Effector CD4-positive, alpha-beta T cell (primary cell): ENCODE results near the gene SIL1.
"Not testable (repeated sequence)": the region's sequence is repeated elsewhere in the genome, so short reads cannot be mapped to it uniquely, and the experiment has no call there.

Experiments
- DNase-seq: peaks from one replicate; pipeline ENCODE4 v3.0.0-alpha.2; 2020

Gene SIL1

DNA sequence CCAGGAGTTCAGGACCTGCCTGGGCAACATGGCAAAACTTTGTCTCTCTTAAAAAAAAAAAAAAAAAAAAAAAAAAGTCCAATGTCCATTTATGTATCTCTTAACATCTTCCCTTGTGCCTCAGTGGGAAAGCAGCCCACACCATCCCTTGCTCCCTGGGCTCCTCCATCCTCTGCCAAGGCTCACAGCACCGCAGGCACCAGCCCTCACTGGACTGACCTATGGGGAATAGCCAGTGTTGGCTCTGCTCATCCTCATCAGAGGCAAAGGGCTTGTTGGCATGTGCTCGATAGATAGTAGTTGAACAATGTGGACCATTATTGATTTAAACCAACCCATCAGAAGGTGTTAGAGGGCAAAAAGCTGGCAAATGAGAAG lies 261.2 kb downstream of the SIL1 start:
- no peak for DNase-seq

DNA sequence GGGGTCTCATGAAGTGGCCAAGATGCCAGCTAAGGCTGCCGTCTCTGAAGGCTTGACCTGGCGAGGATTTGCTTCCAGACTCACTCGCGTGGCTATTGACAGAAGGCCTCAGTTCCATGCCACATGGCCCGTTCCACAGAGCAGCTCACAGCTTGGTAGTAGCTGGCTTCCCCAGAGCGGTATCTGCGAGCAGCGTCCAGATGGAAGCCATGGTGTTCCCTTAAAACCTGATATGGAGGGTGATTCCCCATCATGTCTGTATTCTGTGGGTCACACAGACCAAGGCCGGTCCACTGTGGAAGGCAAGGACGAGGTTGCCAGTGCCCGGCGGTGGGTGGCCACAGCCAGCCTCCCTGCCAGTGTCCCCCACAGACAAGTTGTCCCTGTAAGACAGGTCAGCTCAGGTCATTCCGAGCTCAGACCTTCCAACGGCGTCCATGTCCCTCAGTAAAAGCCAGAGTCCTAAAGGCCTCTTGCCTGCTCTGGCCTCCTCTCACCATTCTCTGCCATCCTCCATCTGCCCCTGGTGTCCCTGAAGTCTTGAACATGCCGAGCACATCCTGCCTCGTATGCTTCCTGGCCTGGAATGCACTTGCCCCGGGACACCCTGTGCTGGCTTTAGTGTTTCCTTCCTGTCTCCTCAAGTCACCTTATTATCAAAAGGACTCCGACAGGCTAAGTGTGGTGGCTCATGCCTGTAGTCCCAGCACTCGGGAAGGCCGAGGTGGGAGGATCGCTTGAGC lies 261.8 kb downstream of the SIL1 start:
- DNase-seq, result no peak

DNA sequence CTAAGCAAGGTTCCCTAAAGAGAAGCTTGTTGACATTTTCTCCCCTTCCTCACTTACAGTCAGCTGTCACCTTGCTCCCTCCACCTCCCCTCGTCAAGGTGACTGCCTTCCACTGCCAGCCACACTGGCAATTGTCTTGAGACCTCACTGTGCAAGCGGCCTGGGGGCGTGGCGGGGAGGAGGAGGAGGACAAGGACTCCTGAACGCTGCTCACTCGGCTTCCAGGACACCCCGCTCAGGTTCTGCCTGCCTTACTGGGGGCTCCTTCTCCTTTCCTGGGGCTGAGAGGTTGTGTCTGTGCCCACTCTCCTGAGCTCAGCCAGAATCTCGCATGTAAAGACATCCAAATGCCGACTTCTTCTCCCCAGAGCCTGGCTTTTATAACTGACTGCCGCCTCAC lies 262.7 kb downstream of the SIL1 start:
- DNase-seq, result no peak

DNA sequence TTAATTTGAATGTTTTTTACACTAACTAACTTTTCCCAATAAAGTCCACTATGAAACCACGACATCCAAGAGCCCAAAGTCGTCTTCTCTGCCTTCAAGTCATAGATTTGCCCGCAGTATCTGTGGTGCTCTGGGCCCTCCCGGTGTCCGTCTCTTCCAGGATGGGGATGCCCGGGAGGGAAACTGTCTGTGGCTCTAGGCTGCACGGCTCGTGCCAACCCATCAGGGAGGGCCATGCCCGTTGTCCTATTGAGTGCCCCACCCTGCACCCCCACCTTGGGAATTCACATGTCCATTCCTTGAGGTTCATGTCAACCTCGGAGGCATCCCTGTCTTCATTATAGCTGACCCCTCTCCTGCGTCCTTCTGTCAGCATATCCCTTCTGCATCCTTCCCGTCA lies 263.2 kb downstream of the SIL1 start:
- no peak for DNase-seq

DNA sequence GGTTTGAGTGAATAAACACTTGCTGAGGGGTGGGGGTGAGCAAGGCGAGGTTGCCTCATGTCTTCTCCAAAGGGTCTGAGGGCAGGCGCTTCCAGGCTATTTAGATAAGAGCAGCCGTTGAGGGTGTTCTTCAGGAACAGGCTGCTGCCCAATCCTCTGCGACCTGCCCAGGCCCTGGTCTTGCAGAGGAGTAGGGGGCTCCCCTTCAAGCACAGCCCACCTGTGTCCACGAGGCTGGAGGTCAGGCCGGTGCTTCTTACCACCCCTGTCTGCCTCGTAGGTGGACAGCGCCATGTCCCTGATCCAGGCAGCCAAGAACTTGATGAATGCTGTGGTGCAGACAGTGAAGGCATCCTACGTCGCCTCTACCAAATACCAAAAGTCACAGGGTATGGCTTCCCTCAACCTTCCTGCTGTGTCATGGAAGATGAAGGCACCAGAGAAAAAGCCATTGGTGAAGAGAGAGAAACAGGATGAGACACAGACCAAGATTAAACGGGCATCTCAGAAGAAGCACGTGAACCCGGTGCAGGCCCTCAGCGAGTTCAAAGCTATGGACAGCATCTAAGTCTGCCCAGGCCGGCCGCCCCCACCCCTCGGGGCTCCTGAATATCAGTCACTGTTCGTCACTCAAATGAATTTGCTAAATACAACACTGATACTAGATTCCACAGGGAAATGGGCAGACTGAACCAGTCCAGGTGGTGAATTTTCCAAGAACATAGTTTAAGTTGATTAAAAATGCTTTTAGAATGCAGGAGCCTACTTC lies 264.5 kb downstream of the SIL1 start:
- no peak for DNase-seq

DNA sequence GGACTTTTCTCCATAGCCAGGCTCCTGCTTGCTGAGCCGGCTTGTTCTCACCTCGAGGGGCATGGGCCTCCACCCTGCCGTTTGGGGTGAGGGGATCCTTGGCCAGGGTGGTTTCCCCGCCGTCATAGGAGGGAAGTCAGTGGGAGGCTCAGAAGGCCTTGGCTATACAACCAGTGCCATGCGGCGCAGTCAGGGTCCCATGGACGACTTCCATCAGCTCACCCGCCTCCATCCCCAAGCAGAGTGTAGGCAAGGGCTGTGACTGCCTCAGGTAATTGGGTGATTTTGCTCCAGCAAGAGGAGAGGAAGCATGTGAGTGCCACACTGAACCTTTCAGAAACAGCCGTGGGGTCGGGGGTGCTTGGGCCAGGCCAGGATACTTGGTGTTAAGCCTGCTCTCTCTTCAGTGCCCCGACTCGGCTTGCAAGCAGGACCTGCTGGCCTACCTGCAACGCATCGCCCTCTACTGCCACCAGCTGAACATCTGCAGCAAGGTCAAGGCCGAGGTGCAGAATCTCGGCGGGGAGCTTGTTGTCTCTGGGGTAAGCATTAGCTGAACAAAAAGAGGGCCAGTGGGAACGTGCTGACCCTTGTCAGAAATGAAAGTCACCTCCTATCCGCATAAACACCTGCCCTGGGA lies 265.9 kb downstream of the SIL1 start:
- no peak for DNase-seq

DNA sequence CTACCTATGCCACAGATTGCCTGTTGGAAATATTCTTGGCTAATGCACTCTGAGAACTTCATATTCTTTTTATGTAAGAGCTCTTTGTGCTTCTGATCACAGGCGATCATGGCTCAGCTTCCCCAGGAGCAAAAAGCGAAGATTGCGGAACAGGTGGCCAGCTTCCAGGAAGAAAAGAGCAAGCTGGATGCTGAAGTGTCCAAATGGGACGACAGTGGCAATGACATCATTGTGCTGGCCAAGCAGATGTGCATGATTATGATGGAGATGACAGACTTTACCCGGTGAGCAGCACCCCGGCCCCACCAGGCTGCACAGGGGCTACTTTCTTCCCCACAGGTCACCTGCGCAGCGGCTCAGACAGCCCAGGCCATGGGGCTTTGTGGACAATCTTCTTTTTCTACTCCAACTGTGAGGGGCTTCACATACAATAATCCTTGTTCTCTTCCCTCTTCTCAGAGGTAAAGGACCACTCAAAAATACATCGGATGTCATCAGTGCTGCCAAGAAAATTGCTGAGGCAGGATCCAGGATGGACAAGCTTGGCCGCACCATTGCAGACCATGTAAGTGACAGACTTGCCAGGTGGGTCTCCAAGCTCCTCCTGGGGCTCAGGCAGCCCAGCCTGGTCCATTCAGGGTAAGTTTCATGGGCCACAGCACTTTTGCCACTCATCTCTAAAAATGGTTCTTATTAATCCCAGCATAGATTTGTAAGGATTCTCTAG lies 267.6 kb downstream of the SIL1 start:
- no peak for DNase-seq

DNA sequence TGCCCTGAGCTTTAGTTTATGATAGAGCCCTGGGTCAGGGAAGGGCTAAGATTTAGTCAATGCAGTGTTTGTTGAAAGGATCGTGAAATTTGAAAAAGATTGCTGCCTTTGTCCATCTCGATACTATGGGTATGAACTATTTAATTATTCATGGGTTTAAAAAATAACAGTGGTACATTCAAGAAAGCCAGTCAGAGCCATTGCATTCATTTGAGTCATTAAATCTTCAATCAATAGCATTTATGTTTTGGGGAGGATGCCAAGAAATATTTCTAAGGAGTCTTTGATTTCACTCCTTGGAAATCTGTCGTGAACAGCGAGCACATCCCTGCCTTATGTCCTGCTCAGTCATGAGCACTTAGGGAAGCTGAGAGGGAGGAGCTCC lies 268.6 kb downstream of the SIL1 start:
- no peak for DNase-seq

DNA sequence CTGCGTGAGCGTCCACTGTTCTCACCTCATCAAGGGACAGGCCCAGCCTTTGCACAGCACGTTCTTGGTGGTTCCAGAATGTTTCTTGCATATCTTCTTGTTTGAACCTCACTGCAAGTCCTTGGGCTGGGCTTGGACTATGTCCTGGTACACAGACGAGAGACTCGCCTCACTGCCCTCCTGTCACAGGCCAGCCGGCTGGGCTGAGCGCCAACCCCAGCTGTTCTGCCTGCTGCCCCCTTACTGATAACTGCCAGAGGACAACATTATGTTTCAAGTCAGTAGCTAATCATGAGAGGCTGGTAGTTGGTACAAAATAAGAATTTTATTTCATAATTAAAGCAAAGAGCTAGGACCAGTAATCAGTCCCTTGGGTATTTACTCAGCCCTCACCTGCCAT lies 270.2 kb downstream of the SIL1 start:
- DNase-seq, result no peak

DNA sequence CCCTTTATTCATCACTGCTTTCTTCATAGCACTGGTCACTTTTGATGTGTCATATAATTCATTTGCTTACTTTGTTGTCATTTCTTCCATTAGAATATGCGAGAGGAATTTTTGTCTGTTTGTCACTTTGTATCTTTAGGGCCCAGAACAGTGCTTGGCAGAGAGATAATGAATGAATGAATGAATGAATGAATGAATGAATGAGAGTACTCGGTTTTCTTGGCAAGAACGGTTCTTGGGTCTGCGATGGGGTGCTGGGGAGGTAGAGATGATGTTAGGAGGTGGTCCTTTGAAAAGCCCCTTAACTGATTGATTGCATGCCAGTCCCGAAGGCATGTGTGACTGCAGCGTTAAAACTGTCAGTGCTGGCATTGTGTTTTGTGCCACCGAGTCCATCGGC lies 270.6 kb downstream of the SIL1 start:
- DNase-seq, result no peak

DNA sequence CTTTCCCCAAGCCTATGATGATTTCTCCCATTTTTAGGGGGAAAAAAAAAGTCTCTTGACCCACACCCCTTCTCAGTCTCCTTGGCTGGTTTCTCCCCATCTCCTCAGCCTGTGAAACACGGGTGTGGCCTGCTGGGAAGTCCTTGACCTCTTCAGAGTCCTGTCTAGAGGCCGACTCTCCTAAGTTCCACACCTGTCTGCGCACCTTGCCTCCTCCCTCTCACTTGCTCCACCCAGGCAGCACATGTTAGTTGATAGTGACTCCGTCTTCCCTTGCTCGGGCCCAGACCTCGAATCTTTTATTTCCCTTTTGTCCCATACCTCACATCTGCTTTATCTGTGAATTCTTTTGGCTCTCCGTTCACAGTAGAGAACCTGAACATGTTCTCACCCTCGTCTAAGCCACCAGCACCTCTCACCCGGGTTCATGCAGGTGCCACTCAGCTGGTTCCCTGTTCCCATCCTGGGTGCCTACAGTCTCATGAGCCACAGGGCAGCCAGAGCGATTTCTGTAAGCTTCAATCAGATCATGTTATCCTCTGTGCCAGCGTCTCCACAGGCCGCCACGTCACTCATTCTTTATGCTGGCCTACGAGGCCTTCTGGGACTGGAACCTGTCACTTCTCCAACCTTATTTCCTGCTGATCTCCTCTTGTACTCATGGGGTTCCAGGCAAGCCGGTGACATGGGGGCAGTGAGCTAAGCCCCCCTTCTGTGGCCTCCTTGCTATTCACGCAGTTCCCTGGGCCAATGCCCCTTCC lies 271.3 kb downstream of the SIL1 start:
- DNase-seq, result no peak

DNA sequence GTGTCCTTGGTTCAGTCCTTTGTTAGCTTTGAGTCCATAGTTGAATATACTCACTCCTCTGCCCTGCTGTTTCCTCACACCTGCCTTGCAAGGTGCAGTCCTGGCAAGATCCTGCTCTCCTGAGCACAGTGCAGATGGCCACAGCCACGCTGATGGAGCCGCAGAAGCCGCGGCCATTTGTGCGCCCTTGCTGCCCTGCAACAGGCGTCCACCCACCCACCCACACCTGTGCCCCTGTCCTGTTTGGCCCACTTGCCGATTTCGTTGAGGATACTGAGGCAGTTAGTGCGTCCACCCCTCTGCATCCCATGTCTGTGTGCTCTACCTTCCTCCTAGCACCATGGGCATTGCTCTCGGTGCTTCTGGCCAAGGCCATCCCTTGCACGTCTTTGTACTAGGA lies 271.9 kb downstream of the SIL1 start:
- DNase-seq, result no peak

DNA sequence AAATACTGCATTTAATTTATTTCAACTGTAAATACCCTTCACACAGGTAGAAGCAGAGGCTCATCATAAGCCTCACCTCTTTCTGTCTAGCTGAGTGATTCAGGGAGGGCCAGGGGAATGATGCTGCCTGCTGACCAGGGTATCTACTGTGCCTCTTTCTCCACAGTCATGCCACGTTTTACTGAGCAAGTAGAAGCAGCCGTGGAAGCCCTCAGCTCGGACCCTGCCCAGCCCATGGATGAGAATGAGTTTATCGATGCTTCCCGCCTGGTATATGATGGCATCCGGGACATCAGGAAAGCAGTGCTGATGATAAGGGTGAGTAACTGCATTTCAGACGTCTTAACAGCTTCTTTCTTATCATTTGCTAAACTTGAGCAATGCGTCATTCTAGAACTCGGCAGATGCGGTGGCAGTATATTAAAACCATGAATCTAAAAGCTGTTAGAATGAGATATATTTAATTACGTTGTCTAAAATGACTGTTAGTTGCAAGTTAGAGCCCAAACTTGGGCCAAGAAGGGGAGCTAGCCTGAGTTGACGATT lies 273.0 kb downstream of the SIL1 start:
- DNase-seq, result no peak

DNA sequence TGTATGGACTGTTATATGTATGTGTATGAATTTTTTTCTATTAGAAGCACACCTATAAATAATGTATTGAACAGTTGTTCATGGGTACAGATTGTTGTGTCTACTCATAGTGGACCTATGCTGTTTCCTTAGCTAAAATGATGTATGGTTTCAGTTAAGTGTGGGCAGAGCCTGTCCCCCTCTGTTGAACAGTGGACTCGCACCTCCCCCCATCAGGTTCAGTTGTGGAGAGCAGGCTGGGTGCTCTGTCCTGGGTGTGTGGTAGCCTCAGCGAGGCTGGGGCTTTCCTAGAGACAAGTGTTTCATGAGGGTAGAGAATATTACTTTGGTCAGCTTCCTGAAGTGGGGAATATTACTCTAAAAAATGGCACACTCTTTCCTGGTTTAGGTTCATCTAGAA lies 275.7 kb downstream of the SIL1 start:
- DNase-seq, result no peak

DNA sequence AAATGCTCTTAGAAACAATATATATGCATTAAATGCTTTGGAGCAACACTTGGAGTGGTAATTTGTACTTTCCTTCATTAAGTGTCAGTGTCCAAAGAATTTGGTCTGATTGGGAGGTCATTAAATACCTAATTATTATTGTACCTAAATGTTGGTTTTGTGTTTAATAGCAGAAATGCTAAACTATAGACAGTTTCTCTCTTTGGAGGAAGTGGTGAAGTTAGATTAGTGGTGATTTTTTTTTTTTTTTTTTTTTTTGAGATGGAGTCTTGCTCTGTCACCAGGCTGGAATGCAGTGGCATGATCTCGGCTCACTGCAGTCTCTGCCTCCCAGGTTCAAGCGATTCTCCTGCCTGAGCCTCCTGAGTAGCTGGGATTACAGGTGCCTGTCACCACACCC lies 276.8 kb downstream of the SIL1 start:
- DNase-seq, result not testable (repeated sequence)

DNA sequence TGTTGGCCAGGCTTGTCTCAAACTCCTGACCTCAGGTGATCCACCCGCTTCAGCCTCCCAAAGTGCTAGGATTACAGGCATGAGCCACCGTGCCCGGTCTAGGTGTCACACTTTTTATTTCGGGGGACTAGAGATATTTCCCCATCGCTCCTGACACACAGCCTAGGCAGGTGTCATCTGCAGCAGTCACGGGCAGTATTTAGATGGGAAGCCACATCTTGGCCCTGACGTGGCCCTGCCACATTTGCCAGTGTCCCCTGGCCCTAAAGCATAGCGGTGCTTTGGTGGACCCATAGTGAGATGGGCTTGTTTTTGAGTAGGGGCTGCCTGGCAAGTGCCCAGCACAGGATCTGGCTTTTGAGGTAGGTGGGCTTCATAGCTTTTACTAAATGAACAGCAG lies 278.0 kb downstream of the SIL1 start:
- no peak for DNase-seq

DNA sequence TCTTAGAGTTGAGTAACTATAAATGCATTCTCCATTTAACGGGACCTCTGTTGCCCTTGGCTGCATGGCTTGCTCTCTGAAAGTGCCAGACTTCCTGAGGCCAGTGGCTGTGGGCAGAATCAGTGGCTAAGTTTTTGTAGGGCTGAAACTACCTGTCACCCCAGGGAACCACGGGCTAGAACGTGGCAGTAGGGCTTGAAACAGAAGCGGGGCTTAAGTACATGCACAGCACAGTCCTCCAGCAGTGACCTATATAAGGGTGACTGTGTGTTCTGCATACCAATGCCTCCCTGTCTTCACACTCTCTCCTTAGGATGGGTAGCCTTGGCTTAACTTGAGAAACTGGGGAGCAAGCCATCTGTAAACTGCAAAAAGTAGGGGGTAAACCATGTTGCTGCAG lies 279.5 kb downstream of the SIL1 start:
- no peak for DNase-seq

DNA sequence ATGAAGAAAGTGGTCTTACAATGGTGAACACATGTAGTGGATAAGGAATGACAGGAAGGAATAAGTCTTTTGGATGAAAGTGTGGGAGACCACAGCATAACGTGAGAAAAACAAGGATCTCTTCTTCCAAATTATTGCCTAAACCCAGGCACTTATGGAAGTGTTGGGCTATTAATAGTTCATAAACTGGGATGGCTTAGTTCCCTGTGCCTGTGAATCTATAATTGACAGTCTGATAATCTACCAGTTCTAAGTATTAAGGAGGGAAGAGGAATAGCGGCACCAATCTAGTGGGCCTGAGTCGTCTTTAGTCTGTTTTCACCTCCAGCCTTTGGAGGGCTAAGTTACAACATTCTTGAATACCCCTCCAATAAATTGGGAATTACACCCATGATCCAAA lies 283.8 kb downstream of the SIL1 start:
- DNase-seq, result no peak

DNA sequence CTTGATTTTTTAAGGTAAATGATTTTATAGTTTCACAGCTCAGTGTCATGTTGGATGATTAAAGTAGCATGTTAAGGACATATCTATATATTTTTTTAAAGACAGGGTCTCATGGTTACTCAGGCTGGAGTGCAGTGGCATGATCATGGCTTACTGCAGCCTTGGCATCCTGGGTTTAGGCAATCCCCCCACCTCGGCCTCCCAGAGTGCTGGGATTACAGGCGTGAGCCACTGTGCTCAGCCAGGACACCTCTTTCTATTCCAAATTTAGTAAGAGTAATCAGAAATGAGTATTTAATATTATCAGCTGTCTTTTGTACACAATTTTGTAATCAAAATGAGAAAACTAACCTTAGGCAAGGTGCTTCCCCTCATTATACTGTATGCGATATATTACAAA lies 284.4 kb downstream of the SIL1 start:
- no peak for DNase-seq

DNA sequence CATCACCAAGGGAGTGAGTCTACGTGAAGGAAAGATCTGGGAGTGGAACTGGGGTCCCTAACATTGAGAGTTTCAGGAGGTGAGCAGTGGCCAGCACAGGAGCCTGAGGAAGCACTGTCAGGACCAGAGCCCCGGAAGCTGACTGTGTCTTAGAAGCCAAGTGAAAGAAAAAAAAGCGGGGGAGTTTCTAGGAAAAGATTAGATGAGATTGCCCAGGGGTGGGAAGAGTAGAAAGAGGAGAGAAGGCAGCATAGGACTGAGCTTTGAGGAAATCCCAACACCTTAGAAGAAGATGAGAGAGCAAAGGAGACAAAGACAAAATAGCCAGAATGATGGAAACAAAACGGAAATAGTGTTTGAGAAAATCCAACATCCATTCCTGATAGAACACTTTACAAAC lies 286.1 kb downstream of the SIL1 start:
- no peak for DNase-seq

DNA sequence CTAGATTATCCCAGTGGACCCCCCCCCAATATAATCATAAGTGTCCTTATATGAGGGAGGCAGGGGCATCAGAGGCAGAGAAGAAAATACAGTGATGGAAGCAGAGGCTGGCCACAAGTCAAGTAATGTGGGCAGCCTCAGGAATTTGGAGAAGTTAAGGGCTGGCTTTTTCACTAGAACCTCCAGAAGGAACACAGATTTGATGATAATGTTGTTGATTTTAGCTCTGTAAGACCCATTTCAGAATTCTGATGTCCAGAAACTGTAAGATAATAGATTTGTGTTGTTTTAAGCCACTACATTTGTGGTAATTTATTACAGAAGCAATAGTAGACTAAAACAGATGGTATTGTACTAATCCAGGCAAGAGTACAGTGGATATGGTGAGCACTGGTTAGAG lies 286.7 kb downstream of the SIL1 start:
- DNase-seq, result no peak

DNA sequence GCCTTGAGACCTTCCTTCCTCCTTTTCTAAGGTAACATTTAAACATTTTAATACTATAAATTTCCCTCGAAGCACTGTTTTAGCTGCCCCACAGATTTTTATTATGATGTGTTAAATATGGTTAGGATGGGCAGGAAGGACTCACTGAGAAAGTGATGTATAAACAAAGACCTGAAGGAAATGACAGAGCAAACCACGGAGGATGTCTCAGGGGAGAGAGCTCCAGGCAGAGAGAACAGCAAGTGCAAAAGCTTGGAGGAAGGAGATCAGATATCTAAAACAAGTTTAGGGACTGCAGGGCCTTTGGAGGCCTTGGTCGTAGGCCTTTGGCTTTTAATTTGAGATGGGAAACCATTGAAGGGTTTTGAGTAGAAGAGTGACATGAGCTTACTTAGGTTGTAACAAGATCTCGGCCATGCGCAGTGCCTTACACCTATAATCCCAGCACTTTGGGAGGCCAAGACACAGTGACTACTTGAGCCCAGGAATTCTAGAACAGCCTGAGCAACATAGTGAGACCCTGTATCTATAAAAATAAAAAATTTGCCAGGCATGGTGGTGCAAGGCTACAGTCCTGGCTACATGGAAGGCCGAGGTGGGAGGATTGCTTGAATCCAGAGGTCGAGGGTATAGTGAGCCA lies 287.5 kb downstream of the SIL1 start:
- DNase-seq, result no peak
